ENCODE results near the gene SMU1. TPM values are rescaled to one million over a fixed set of nuclear protein-coding genes. Genes with fewer than 3 reads are reported as not detected.
A peak's percentile ranks its signal among the peaks of the same experiment; 100 is the strongest.

SMU1 gene
- total RNA-seq, 1 donor from 2014 or later, result 22.9 TPM

- H2AFZ ChIP-seq (ENCODE audit: low read depth, low read length), result no peak overlapping the region
- H4K20me1 ChIP-seq (ENCODE audit: insufficient read depth, low read length), result peaks cover 32% of the 10 kb centered on the region
- no peaks in the 10 kb centered on the region for H3K27me3 Mint-ChIP-seq (ENCODE audit: low read depth, unreplicated experiment)
- TF ChIP-seq CTCF (IDR thresholded peaks at IDR 0.05; ENCODE audit: insufficient read depth, low read depth, low read length), result no peak
- no peak for TF ChIP-seq EZH2 (IDR thresholded peaks at IDR 0.05; ENCODE audit: insufficient read depth, low read length)
- peak overlapping the region; percentile 6 for H3K9ac ChIP-seq (ENCODE audit: low read length)
- peak overlapping the region; percentile 90 for H3K27ac Mint-ChIP-seq (ENCODE audit: unreplicated experiment)
- peak overlapping the region; percentile 3 for H3K27ac ChIP-seq (ENCODE audit: low read depth, low read length)
- no peaks in the 10 kb centered on the region for H3K9me3 Mint-ChIP-seq (ENCODE audit: unreplicated experiment)
- H3K36me3 ChIP-seq (ENCODE audit: insufficient read depth, low read length), result peaks cover 13% of the 10 kb centered on the region
- no peak for FAIRE-seq
- H3K4me2 ChIP-seq (ENCODE audit: low read length), result peak overlapping the region; percentile 1
- no peaks in the 10 kb centered on the region for H3K9me3 ChIP-seq (ENCODE audit: insufficient read depth, low read depth, low read length)
- H3K4me3 Mint-ChIP-seq (ENCODE audit: unreplicated experiment), result no peak overlapping the region
- peaks cover 19% of the 10 kb centered on the region for H3K36me3 Mint-ChIP-seq (ENCODE audit: low read depth, unreplicated experiment)
- peaks cover 22% of the 10 kb centered on the region for H3K4me1 Mint-ChIP-seq (ENCODE audit: low read depth, unreplicated experiment)
- peak; percentile 59 for DNase-seq (ENCODE audit: low read depth)
- H3K4me3 ChIP-seq (ENCODE audit: insufficient read depth, low read depth, low read length), result no peak overlapping the region
- H3K79me2 ChIP-seq (ENCODE audit: insufficient read depth, low read length), result peaks cover 13% of the 10 kb centered on the region
- peaks cover 8% of the 10 kb centered on the region for H3K4me1 ChIP-seq (ENCODE audit: insufficient read depth, low read length)
- H3K27me3 ChIP-seq (ENCODE audit: insufficient read depth, low read length), result no peaks in the 10 kb centered on the region
These were observed 40.4 kb upstream of the SMU1 start for GRCh38 chr9:33116860-33117259.

DNA sequence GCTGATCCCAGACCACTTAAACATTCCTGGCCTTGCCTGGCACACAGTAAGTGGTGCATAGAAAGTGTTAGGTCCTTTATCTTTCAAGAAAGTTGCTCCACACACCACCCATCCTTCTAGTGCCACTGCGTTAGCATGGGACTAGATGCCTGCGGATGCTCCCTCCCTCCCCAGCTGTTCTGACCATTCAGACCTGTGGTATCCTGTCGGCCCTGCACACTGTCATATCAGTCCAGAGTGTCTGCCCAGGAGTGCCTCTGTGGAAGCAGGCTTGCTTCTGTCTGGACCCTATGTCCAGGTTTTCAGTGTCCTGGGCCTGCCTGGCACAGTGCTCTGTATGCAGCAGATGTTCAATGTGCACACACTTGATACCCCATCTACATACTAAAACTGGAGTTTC, 38.3 kb upstream of the SMU1 start:
- Histone ChIP-seq H3K79me2 (ENCODE audit: insufficient read depth, low read length) (no peaks in the 10 kb centered on the region), H4K20me1 (ENCODE audit: insufficient read depth, low read length) (peaks cover 17% of the 10 kb centered on the region), H3K4me3 (ENCODE audit: insufficient read depth, low read depth, low read length) (no peak overlapping the region), H3K9me3 (ENCODE audit: insufficient read depth, low read depth, low read length) (no peaks in the 10 kb centered on the region), H3K4me2 (ENCODE audit: low read length) (no peak overlapping the region), H3K36me3 (ENCODE audit: insufficient read depth, low read length) (peaks cover 11% of the 10 kb centered on the region), H2AFZ (ENCODE audit: low read depth, low read length) (no peak overlapping the region), H3K4me1 (ENCODE audit: insufficient read depth, low read length) (peaks cover 8% of the 10 kb centered on the region), H3K27ac (ENCODE audit: low read depth, low read length) (no peak overlapping the region), H3K27me3 (ENCODE audit: insufficient read depth, low read length) (no peaks in the 10 kb centered on the region), H3K9ac (ENCODE audit: low read length) (no peak overlapping the region)
- Mint-ChIP-seq H3K9me3 (ENCODE audit: unreplicated experiment) (no peaks in the 10 kb centered on the region), H3K36me3 (ENCODE audit: low read depth, unreplicated experiment) (peaks cover 21% of the 10 kb centered on the region), H3K4me1 (ENCODE audit: low read depth, unreplicated experiment) (peaks cover 19% of the 10 kb centered on the region), H3K4me3 (ENCODE audit: unreplicated experiment) (no peak overlapping the region), H3K27ac (ENCODE audit: unreplicated experiment) (no peak overlapping the region), H3K27me3 (ENCODE audit: low read depth, unreplicated experiment) (no peaks in the 10 kb centered on the region)
- FAIRE-seq (no peak), DNase-seq (ENCODE audit: low read depth) (no peak)
- TF ChIP-seq EZH2 (IDR thresholded peaks at IDR 0.05; ENCODE audit: insufficient read depth, low read length) (no peak), CTCF (IDR thresholded peaks at IDR 0.05; ENCODE audit: insufficient read depth, low read depth, low read length) (no peak)

GRCh38 chr9:33113799-33114547, 37.5 kb upstream of the SMU1 start:
- H3K36me3 ChIP-seq (ENCODE audit: insufficient read depth, low read length), result peaks cover 11% of the 10 kb centered on the region
- no peak overlapping the region for H3K4me3 ChIP-seq (ENCODE audit: insufficient read depth, low read depth, low read length)
- DNase-seq (ENCODE audit: low read depth), result no peak
- no peak overlapping the region for H3K4me2 ChIP-seq (ENCODE audit: low read length)
- Mint-ChIP-seq H3K27ac (ENCODE audit: unreplicated experiment) (no peak overlapping the region), H3K36me3 (ENCODE audit: low read depth, unreplicated experiment) (peaks cover 21% of the 10 kb centered on the region), H3K9me3 (ENCODE audit: unreplicated experiment) (no peaks in the 10 kb centered on the region), H3K27me3 (ENCODE audit: low read depth, unreplicated experiment) (no peaks in the 10 kb centered on the region), H3K4me3 (ENCODE audit: unreplicated experiment) (no peak overlapping the region), H3K4me1 (ENCODE audit: low read depth, unreplicated experiment) (peaks cover 22% of the 10 kb centered on the region)
- no peak overlapping the region for H3K9ac ChIP-seq (ENCODE audit: low read length)
- TF ChIP-seq EZH2 (IDR thresholded peaks at IDR 0.05; ENCODE audit: insufficient read depth, low read length) (no peak), CTCF (IDR thresholded peaks at IDR 0.05; ENCODE audit: insufficient read depth, low read depth, low read length) (no peak)
- H2AFZ ChIP-seq (ENCODE audit: low read depth, low read length), result no peak overlapping the region
- no peaks in the 10 kb centered on the region for H3K27me3 ChIP-seq (ENCODE audit: insufficient read depth, low read length)
- no peaks in the 10 kb centered on the region for H3K9me3 ChIP-seq (ENCODE audit: insufficient read depth, low read depth, low read length)
- H3K27ac ChIP-seq (ENCODE audit: low read depth, low read length), result no peak overlapping the region
- peaks cover 8% of the 10 kb centered on the region for H3K4me1 ChIP-seq (ENCODE audit: insufficient read depth, low read length)
- no peak for FAIRE-seq
- H3K79me2 ChIP-seq (ENCODE audit: insufficient read depth, low read length), result no peaks in the 10 kb centered on the region
- H4K20me1 ChIP-seq (ENCODE audit: insufficient read depth, low read length), result peaks cover 14% of the 10 kb centered on the region
